Activated T-cell treated with anti-CD3 and anti-CD28 coated beads, Interleukin-2, amount 50 U/mL, for 1 hour (primary cell): ENCODE measurements around the gene GPR68.
"Not testable (repeated sequence)": the region's sequence is repeated elsewhere in the genome, so short reads cannot be mapped to it uniquely, and the experiment has no call there.

ENCODE experiments used
- DNase-seq: peaks from one replicate; pipeline ENCODE4 v3.0.0-alpha.2; 2020

GPR68 gene

DNA sequence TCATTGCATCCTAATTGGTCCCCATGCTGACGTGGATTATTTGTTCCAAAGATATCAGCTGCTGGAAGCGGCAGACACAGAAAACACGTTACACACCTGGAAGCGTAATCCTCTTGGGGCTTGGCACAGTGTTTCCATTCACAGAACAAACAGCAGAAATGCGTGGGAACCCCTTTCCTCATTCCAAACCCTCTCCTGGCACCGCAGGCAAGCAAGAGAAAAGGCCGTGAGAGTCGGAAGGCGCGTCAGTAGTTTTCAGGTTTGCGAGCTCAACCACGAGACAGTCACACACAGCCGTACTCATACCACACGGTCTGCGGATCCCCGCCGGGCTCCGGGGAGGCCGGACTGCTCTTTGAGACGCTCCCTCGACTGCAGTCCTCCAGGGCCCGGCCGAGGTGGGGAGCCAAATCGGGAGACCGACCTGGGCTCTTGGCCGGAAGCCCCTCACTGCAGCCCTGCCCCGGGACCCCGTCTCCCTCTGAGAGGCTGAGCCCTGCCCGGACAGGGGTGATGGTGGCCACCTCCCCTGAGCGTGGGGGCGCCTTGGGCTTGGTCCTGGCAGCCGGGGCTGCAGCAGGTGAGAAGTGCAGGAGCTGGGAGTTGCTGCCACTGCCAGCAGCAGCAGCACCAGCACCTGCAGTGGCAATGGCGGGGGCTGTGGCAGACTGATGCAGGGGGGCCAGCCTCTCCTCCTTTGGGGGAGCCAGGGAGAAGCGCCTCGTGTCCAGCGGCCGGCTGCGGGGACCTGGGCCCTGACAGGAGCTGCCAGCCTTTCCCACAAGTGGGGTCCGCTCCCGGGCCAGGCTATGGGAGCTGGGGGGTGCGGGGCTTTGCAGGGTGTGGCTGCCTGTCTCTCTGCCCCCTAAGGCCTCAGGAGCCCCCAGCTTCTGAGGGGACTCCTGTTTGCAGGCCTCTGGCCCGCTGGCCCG lies 28.1 kb upstream of the GPR68 start:
- DNase-seq: no peak

DNA sequence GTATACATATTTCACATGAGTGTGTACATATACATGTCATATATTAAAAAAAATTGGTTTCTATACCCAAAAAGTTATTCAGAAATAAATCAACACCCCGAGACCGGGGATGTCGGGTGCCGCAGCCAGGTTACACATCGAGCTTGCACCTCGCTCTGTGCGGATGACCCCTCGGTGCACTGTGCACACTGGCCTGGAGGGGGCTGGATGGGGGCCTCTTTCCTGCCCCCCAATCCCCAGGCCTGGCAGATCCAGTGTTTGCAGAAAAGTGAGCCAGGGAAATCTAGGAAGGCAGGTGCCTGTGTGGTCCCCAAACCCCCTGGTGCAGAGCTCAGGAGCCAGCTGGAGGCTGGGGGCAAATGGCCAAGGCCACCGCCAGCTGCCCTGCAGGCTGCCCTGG lies 27.1 kb upstream of the GPR68 start:
- no peak for DNase-seq

DNA sequence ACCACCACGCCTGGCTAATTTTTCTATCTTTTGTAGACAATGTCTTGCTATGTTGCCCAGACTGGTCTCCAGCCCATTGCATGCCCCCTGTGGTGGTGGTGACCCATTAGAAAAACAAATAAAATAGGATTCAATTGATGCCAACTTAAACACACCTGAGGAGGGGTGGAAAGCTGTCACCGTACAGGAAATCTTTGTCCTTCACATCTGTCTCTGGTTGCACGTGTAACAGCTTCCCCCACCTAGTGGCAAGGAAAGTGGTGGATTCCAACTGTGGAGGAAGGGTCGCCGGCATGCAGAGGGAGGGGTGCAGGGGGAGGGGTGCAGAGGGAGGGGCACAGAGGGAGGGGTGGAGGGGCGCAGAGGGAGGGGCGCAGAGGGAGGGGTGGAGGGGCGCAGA lies 26.1 kb upstream of the GPR68 start:
- no peak for DNase-seq

DNA sequence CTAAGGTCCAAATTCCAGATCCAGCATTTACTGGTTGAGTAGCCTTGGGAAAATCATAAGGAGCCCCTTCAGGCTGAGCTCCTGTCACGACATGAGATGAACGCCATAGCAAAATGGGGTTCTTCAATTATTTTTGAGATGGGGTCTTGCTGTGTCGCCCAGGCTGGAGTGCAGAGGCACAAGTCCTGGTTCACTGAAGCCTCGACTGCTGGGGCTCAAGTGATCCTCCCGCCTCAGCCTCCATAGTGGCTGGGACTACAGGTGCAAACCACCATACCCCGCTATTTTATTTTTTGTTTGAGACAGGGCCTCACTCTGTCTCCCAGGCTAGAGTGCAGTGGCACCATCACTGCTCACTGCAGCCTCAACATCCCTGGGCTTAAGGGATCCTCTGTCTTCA lies 25.7 kb upstream of the GPR68 start:
- no peak for DNase-seq

DNA sequence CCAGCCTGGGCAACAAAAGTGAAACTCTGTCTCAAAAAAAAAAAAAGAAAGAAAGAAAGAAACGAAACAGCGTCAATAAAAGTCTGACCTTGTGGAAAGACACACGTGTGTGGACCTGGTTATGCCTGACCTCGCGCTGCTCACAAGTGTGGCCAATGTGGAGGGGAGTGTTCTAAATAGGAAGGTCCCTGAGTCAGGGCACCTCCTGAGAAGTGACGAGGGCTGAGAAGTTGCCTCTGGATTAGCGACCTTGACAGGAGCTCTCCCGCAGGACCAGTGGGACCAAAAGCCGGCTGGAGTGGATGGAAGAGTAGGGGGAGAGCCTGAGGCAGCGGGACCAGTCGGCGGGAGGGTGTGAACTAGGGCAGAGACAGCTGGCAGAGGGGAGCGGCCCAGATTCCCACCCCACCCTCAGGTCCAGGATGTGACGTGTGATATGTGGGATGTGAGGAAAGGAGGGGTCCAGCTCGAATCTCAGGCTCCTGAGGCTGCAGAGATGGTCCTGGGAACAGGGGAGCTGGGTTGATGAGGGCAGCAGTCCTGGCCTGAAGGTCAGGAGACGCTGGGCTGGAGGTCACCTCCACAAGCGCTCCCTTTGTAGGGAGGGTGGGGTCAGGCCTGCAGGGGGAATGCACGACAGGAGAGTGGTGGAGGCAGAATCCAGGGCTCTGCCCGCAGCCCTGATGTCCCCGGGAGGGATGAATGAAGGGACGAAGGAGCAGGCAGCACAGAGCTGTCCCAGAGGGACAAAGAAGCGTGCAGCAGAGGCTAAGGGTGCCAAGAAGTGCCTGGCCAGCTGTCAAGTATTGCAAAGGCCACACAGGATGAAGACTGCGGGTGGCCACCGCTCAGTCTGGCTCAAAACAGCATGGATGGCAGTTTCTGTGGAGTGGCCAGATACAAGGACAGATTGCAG lies 24.8 kb upstream of the GPR68 start:
- DNase-seq: no peak

DNA sequence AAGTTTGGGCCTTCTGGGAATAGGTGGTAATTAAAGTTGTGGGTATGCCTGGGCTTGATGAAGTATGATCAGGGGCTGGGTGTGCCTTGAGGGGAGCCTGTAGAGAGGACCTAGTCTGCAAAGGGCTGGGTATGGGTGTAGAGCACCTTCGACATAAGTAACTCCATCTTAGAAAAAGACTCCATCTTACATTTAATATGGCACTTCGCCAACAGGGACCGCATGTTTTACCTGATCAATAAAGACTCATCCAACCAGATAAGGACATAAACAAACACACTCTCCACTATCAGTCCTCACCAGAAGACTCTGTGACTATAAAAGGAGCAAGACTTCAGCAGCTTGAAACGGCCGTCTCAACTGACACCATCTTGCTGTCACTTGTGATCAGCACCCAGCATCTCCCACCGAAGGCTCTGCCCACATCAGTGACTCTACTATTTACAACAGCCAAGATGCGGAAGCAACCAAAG lies 23.5 kb upstream of the GPR68 start:
- no peak for DNase-seq

DNA sequence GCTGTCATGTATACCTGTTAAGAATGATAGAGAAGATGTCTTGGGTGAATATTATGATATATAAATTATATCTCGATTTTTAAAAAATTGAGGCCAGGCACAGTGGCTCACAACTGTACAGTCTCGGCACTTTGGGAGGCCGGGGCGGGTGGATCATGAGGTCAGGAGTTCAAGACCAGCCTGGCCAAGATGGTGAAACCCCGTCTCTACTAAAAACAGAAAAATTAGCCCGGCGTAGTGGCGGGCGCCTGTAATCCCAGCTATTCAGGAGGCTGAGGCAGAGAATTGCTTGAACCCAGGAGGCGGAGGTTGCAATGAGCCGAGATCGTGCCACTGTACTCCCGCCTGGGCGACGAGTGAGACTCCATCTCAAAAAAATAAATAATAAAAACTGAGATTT lies 21.8 kb upstream of the GPR68 start:
- not testable (repeated sequence) for DNase-seq

DNA sequence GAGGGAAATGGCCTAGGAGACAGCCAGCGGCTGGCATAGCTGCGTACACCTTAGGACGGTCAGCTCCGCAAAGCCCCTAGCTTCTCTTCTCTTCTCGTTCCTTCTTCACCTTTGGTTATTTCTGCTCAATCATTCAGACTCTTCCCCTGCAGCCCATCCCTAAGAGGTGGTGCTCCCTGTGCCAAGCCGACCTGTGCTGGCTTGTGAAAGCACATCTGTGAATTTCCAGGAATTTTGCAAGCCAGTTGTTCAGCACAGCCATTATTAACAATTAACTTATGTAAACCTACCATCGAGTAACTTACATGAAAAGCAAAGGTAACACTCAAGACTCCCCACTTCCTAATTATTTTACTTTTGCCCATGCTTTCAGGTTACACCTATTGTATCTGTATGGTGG lies 20.9 kb upstream of the GPR68 start:
- no peak for DNase-seq

DNA sequence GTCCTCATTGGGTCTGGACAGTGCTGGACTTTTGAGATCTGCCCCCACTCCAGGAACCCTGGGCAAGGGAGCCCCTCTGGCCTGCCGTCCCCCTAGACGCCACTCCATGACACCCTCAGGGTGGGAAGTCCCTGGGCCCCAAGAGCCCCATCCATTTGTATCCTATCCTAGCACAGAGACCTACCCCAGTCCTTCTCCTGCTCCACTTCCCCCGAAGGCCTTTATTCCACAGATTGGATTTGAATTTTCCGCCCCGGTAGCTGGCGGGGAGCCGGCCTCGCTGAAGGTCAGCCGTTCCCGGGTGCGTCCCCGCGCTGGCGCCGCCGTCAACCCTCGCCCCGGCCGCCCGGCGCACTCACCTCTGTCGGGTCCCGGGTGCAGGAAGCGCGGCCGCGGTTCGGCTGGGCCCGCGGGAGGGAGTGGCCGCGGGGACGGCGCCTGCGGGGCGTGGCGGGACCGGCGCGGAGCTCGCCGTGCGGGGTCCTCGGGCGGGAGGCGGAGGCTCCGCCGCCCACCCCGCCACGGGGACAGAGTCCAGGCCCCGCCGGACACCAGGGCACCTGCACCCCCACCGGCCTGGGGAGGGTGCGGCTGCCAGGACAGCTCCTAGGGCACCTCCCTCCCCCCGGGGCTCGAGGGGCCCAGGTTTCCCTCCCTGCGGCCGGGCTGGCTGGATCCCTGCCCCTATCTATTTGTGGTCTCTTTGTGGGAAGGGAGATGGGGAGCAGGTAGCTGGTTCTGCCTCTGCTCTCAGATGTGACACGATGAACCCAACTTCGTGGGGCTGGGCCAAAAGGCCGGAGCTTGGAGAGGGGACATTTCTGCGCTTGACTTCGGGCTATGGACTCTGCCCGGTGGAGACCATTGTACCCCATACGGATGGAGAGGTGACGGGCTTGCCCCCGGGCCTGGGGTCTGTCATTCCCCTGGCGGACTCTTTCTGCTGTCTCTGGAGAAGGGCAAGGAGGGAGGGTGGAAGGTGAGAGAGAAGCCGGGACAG lies 19.9 kb upstream of the GPR68 start:
- peak; percentile 46 for DNase-seq

DNA sequence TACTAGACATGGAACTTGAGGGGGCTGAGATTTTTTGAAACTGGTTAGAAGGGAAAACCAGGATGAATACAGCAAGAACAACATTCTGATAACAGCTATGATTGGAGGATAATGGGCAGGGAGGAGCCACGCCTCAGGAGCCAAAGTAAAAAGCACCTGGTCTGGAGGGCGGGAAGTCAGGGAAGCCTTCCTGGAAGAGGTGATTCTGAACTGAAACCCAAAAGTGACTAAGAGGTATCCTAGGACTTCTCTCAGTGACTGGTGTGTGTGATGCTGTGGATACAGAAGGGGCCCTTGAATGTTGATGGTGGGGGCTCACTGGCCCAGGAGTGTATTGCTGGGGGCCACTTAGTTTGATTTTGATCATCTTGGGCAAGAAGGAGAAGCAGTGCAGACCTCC lies 18.8 kb upstream of the GPR68 start:
- DNase-seq: no peak

DNA sequence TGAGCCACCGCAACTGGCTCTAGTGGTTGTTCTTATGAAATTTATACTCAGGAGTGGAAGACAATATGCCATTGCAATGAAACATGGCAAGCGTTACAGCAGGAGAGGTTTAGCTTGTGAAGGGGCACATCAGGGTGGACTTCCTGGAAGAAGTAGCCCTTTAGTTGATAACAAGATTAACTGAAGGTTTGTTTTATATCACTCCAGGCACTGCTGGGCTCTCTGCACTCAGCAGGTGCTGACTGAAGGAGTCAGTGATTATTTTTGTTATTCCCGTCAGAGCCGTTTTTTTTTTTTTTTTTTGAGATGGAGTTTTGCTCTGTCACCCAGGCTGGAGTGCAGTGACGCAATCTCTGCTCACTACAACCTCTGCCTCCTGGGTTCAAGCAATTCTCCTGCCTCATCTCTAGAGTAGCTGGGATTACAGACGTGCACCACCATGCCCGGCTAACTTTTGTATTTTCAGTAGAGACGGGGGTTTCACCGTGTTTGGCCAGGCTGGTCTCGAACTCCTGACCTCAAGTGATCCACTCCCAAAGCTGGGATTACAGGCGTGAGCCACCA lies 17.6 kb upstream of the GPR68 start:
- DNase-seq: no peak

DNA sequence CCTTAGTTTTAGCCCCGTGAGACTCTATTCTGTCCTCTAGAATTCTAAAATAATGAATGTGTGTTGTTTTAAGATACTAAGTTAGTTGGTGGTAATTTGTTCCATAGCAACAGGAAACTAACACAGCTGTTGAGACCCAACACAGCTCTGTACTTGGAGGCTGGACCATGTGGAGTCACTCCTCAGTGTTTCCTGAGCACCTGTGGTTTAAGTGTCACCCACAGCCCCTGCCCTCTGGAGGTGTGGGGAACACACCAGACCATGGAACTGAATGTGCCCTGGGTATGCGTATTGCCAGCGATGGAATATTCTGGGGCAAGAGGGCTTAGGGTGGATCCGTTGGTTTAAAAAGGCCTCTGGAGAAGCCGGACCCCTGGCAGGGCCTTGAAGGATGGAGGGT lies 16.6 kb upstream of the GPR68 start:
- peak; percentile 42 for DNase-seq

DNA sequence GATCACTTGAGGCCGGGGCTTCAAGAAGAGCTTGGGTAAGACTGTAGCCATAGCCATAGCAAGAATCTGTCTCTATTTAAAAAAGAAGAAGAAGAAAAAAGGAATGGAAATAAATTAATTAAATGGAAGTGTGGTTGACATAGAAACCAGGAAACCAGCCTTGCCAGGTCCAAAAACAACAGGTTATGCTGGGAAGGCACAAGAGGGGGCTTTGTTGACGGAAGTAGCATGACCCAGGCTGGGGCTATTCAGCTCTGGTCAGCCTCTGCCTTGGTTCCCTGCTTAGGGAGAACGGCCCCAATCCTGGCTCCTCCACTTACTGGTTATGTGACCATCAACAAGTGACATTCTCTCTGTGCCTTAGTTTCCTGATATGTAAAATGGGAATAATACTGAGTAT lies 14.4 kb upstream of the GPR68 start:
- no peak for DNase-seq

DNA sequence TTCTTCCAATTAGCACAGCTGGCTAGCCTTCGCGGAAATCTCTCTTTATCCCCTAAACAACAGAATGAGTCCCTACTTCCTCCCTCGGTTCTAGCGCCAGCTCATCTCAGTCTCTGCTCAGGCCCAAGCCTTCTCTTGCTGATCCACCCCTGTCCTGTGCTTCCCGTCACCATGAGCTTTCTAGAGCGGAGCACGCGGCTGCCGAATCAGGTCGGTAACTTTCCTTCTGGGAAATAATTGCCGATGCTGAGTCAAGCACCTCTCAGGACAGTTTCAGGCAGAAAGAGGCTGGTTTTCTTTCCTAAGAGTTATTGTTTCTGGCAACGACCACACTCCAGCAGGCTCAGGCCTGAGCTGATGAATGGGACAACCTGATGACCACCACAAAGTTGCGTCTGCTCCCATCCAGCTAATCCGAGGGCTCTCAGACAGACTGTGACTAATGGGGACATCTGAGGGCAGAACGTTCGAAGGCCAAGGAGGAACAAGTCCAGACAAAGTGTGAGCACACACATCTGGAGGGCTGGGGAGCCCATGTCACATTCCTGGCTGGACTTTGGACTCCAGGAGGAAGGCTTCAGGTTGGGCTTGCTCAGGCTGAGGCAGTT lies 13.6 kb upstream of the GPR68 start:
- DNase-seq: no peak

DNA sequence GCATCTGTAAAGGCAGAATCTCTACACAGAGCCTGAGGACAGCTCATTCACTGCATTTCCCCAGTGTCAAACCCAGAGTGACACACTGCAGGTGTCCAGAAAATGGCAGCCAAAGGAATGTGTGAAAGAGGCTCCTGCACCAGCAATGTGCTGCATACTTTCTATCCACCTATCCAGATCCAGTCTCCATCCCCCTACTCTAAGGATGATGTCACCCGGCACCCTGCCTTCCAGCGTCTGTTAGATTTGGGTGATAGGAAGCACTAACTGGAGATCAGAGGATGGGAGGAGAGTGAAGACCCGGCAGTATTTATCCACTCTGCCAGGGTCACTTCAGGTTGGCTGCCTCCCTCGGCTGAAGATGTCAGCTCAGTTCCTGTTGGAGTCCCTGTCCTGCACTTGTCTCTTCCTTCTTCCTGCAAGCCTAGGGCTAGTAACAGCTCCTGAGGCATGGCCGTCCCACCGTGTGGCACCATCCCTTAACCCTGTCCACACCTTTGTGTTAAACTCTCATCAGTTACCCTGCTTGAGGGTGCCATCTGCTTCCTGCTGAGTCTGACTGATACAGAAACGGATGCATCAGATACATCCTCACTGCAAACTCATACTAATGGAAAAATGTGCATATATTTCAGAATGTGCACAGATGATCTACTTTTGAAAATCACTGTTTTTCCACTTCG lies 13.0 kb upstream of the GPR68 start:
- DNase-seq: no peak

DNA sequence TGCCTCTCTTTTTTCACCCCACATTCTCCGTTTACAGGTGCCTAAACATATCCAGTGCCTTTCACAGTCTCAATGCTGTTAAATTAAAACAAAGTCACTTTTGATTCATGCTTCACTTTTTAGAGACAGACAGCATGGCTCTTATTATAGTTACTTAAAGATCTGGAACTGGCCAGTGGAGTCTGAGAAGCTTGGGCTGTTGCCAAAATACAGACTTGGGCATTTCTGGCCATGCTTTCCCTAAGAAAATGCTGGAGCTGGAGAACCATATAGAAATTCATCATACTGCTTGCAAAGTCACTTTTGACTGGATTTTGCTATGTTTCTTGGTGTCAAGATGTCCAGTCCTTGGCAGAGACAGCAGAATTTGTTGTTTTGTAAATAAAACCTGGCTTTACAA lies 12.2 kb upstream of the GPR68 start:
- DNase-seq: no peak

DNA sequence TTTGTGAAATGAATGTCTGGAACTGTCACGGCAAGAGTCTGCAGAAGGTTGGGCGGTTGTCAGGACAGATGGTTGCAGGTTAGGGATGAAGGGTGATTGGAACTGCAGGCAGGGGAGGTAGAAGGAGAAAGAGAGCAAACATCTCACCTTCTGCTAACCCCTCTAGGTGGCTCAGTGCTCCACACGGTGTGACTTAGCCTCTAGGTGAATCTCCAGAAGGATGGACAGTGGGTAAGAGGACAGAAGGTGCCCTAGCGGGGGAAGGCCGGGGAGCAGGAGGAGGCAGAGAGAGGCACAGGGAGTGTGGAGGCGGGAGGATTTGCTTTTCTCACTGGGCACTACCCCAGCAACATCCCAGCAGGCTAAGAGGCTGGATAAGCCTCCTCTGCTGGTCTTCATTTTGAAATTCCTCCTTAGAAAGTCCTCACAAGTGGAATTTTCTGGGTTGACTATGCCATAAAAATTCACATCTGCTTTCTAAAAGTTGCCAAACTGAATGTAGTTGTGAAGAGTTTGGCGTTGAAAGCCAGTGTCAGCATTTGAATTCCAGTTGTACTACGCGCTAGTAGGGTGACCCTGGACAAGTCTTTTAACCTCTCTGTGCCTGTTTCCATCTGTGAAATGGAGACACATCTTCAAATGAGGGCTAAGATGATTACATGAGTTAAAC lies 10.7 kb upstream of the GPR68 start:
- no peak for DNase-seq

DNA sequence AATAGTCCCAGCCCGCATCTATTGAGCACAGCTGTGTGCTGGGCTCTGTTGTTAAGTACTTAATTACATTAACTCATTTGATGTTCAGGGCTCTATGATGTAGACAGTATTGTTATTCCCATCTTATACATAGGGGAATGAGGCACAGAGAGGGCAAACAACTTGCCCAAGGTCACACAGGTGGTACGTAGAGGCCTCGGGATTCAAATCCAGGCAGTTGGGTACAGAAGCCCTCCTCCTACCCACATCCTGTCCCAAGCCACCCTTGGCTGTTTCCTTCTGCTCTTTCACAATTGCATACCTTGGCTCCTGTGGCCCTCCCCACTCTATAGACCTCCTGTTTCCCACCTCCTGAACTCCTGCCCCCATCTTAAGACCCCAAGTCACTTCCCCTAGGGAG lies 10.0 kb upstream of the GPR68 start:
- DNase-seq: no peak

DNA sequence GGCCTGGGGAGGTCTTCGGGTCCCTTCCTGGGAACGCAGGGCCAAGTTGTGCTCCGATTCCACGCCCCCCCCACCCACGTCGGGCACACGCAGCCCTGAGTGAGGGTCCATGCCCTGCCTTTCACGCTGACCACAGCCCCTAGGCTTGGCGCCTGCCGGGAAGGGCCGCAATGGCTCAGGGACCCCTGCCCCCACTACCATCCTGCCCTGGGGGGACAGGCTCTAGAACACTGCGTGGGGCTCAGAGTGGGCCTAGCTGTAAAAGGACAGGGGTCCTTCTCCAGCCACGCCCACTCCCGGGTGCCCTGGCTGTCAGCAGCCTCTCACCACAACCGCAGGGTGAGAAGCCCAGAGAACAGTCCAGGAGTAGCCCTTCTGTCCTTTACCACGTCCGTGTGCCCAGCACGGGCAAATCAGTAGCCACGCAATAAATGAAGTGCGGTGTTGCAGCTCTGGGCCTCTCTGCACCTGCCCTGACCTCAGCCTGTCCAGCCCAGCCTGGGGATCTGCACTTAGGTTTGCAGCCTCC lies 9.4 kb upstream of the GPR68 start:
- DNase-seq: no peak
